Occipital lobe (tissue), 2 donors: ENCODE results near the gene MRC2. TPM values are rescaled to one million over a fixed set of nuclear protein-coding genes. Genes with fewer than 3 reads are reported as not detected.
"Not testable (repeated sequence)": the region's sequence is repeated elsewhere in the genome, so short reads cannot be mapped to it uniquely, and the experiment has no call there.

Source experiments
- DNase-seq: peaks from one replicate; lab custom pipeline; 2025; lab: John Stamatoyannopoulos, UW
- total RNA-seq: library from RNA; depleted of rRNA; stranded (reverse); fragments of >200 nt; gene quantifications from one replicate; pipeline ENCODE4 v1.2.3, GENCODE V29; 2014

The MRC2 gene
- total RNA-seq, result 26.2 TPM

- no peak for DNase-seq
Measured at GRCh38 chr17:62627219-62627903, at the start of gene MRC2. MRC2 (plus strand) TSS chr17:62627670; CDS start chr17:62627803, 133 bp downstream.

- DNase-seq, result no peak
Measured at GRCh38 chr17:62578757-62579487, 48.5 kb upstream of the MRC2 start.

GRCh38 chr17:62580947-62581346 lies 46.5 kb upstream of the MRC2 start:
- no peak for DNase-seq

GRCh38 chr17:62581764-62582163 lies 45.7 kb upstream of the MRC2 start:
- no peak for DNase-seq

GRCh38 chr17:62587554-62587953 lies 39.9 kb upstream of the MRC2 start:
- DNase-seq, result no peak

- no peak for DNase-seq
Measured at GRCh38 chr17:62588109-62588508, 39.4 kb upstream of the MRC2 start.

- no peak for DNase-seq
Measured at GRCh38 chr17:62591333-62591732, 36.1 kb upstream of the MRC2 start.

- DNase-seq, result not testable (repeated sequence)
Measured at GRCh38 chr17:62591822-62592221, 35.6 kb upstream of the MRC2 start.

GRCh38 chr17:62592341-62593099 lies 35.0 kb upstream of the MRC2 start:
- no peak for DNase-seq

- no peak for DNase-seq
Measured at GRCh38 chr17:62595484-62595883, 32.0 kb upstream of the MRC2 start.

- no peak for DNase-seq
Measured at GRCh38 chr17:62596662-62597061, 30.8 kb upstream of the MRC2 start.

- no peak for DNase-seq
Measured at GRCh38 chr17:62597150-62597549, 30.3 kb upstream of the MRC2 start.

- DNase-seq, result no peak
Measured at GRCh38 chr17:62597920-62598319, 29.6 kb upstream of the MRC2 start.

- no peak for DNase-seq
Measured at GRCh38 chr17:62599964-62600657, 27.4 kb upstream of the MRC2 start.

GRCh38 chr17:62600805-62601204 lies 26.7 kb upstream of the MRC2 start:
- DNase-seq, result no peak

GRCh38 chr17:62601471-62601870 lies 26.0 kb upstream of the MRC2 start:
- DNase-seq, result no peak

GRCh38 chr17:62603783-62604182 lies 23.7 kb upstream of the MRC2 start:
- DNase-seq, result not testable (repeated sequence)

- DNase-seq, result no peak
Measured at GRCh38 chr17:62605588-62605987, 21.9 kb upstream of the MRC2 start.

- no peak for DNase-seq
Measured at GRCh38 chr17:62611292-62611691, 16.2 kb upstream of the MRC2 start.

GRCh38 chr17:62611728-62612127 lies 15.7 kb upstream of the MRC2 start:
- DNase-seq, result no peak

- DNase-seq, result not testable (repeated sequence)
Measured at GRCh38 chr17:62612289-62612688, 15.2 kb upstream of the MRC2 start.

- not testable (repeated sequence) for DNase-seq
Measured at GRCh38 chr17:62613095-62613494, 14.4 kb upstream of the MRC2 start.
